GM12872 (cell line): ENCODE data around the gene ATXN1.

ENCODE experiments used
- CTCF ChIP-seq: IDR thresholded peaks from 3 replicates; pipeline ENCODE4 v1.5.1; 2011; ENCODE audit warnings: low read depth, mild to moderate bottlenecking, low read length, moderate library complexity; ENCODE audit not compliant: insufficient read depth

Gene ATXN1

DNA sequence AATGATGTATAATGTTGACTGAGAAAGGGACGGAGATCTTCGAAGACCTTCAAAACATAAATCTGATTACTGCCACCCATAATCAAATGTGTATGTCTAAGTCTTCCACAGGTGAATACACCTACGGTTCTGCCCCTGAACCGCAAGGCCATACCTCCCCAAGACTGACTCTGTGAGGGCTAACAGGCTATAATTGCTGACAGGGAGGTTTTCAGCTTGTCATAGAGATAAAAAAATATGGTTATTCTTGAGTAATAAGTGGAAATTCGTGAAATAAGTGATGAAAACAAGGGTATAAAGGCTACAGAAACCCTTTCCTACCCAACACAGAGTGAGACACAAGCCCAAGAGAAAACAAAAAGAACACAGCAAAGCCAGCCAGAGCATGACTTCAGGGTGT, 188.9 kb downstream of the ATXN1 start:
- TF ChIP-seq CTCF: no peak

DNA sequence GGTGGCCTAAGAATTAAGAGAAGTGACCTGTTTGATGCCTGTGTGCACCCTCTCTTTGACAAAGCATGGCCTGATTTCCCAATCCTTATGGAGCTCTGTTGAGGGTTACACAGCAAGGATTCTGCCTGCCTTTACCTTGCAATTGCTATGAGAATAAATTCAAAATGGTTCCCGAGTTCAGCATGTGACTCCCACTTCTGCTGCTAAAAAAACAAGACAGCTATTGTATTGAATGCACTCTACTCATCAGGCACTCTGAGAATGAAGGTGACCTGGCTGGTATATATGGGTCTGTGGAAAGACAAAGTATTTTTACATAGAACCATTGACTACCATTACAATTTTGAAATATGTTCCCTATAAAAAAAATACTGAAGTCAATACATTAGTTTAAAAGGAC, 190.3 kb downstream of the ATXN1 start:
- TF ChIP-seq CTCF: no peak

DNA sequence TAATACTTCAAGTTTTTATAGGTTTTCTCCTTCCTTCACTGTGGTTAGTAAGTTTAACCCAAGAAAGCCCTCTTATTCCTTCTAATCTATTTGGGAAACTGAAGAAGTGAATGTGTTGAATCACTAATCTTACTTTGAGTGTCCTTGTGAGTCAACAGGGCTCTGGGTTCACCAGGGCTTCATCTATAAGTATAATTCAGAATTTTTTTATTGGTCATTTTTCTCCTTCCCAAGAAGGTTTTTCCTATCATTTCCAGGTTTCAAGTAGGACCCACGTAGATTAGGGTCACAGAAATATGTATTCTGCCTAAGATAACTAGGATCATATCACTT, 191.1 kb downstream of the ATXN1 start:
- no peak for TF ChIP-seq CTCF

- TF ChIP-seq CTCF: no peak
These were observed 193.1 kb downstream of the ATXN1 start for GRCh38 chr6:16568128-16568527.

GRCh38 chr6:16567071-16567470, 194.2 kb downstream of the ATXN1 start:
- TF ChIP-seq CTCF: no peak

GRCh38 chr6:16564436-16564835, 196.8 kb downstream of the ATXN1 start:
- no peak for TF ChIP-seq CTCF

DNA sequence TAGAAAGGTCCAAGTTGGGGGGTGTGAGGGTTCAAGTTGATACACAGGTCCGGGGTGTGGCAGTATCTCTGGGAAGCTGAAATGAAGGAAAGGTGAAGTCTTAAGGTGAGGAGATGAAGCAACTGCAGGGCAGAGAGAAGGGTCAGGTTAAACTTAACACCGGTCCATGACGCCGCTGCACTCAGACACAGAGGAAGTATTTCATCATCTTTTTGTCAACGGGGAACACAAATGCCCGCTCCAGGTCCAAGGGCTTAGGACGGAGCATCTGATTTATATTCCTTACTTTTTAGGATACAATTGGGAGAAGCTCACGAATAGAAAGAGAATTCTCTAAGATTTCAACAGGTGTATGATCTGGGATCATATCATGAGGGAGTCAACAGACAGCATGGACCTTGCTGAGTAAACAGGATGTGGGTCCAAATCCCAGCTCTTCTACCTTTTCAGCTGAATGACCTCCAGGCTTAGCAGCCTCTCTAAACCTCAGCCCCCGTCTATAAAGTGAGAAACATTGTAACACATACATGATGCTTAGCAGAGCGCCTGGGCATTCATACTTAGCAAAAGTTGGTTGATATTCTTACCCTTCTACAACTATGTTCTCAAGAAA, 197.5 kb downstream of the ATXN1 start:
- no peak for TF ChIP-seq CTCF
